ENCODE results near the gene TTLL10. TPM values are rescaled to one million over a fixed set of nuclear protein-coding genes. Genes with fewer than 3 reads are reported as not detected.

TTLL10 gene
- total and polyA plus RNA-seq, 10 donors: 0.02 to 0.34 (median 0.10) TPM; not detected in 6

GRCh38 chr1:1235016-1235744, 61.5 kb downstream of the TTLL10 start:
- peaks cover 0 to 40% (median 26%) of the 10 kb centered on the region in 7 donors for H3K27me3 ChIP-seq (replicated peaks in 1 of 7)
- peaks cover 0 to 28% (median 11%) of the 10 kb centered on the region in 6 donors for H3K36me3 ChIP-seq
- peaks cover 8 to 60% (median 43%) of the 10 kb centered on the region in 6 donors for H3K4me1 ChIP-seq
- WGBS, 5 donors: 84 to 94% (median 91%) methylated on average over 23 to 27 of the region's 27 CpGs
- peak in 1 of 3 donors; percentile 13 for TF ChIP-seq POLR2AphosphoS5 (IDR thresholded peaks at IDR 0.05)
- TF ChIP-seq, protein P1, sequence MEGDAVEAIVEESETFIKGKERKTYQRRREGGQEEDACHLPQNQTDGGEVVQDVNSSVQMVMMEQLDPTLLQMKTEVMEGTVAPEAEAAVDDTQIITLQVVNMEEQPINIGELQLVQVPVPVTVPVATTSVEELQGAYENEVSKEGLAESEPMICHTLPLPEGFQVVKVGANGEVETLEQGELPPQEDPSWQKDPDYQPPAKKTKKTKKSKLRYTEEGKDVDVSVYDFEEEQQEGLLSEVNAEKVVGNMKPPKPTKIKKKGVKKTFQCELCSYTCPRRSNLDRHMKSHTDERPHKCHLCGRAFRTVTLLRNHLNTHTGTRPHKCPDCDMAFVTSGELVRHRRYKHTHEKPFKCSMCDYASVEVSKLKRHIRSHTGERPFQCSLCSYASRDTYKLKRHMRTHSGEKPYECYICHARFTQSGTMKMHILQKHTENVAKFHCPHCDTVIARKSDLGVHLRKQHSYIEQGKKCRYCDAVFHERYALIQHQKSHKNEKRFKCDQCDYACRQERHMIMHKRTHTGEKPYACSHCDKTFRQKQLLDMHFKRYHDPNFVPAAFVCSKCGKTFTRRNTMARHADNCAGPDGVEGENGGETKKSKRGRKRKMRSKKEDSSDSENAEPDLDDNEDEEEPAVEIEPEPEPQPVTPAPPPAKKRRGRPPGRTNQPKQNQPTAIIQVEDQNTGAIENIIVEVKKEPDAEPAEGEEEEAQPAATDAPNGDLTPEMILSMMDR (IDR thresholded peaks at IDR 0.05 in 8 of 11, conservative IDR thresholded peaks at IDR 0.05 in 3 of 11): no peak
- H3K27ac ChIP-seq: no peak overlapping the region
- H3K4me3 ChIP-seq: no peak overlapping the region
- intact Hi-C loops (cut with DNase I; ENCODE audit: low total_unique reads): no loop called here
- no peaks in the 10 kb centered on the region for H3K9me3 ChIP-seq
- DNase-seq: no peak

GRCh38 chr1:1236176-1236763, 62.6 kb downstream of the TTLL10 start:
- peaks cover 0 to 51% (median 32%) of the 10 kb centered on the region in 7 donors for H3K27me3 ChIP-seq (replicated peaks in 1 of 7)
- intact Hi-C loops (cut with DNase I; ENCODE audit: low total_unique reads): no loop called here
- DNase-seq: no peak
- H3K9me3 ChIP-seq: no peaks in the 10 kb centered on the region
- H3K36me3 ChIP-seq: peaks cover 0 to 27% (median 11%) of the 10 kb centered on the region in 6 donors
- H3K4me1 ChIP-seq: peaks cover 0 to 49% (median 33%) of the 10 kb centered on the region in 6 donors
- no peak overlapping the region for H3K4me3 ChIP-seq
- 80 to 85% (median 84%) methylated on average over 12 to 22 of the region's 22 CpGs for WGBS, 5 donors
- TF ChIP-seq POLR2AphosphoS5 (IDR thresholded peaks at IDR 0.05) (peak in 2 of 3 donors; percentile 15 to 25), POLR2A (IDR thresholded peaks at IDR 0.05) (no peak)
- TF ChIP-seq, protein P1 (IDR thresholded peaks at IDR 0.05 in 8 of 11, conservative IDR thresholded peaks at IDR 0.05 in 3 of 11): no peak
- no peak overlapping the region for H3K27ac ChIP-seq

- intact Hi-C loops (cut with DNase I; ENCODE audit: low total_unique reads): no loop called here
- Histone ChIP-seq H3K36me3 (peaks cover 0 to 27% (median 11%) of the 10 kb centered on the region in 6 donors), H3K27me3 (replicated peaks in 1 of 7) (peaks cover 0 to 60% (median 32%) of the 10 kb centered on the region in 7 donors), H3K27ac (no peak overlapping the region), H3K4me1 (peaks cover 0 to 46% (median 32%) of the 10 kb centered on the region in 6 donors), H3K9me3 (no peaks in the 10 kb centered on the region), H3K4me3 (no peak overlapping the region)
- TF ChIP-seq POLR2A (IDR thresholded peaks at IDR 0.05) (no peak), POLR2AphosphoS5 (IDR thresholded peaks at IDR 0.05) (peak in 1 of 3 donors; percentile 30)
- WGBS, 5 donors: 47 to 52% (median 48%) methylated on average over 20 to 34 of the region's 34 CpGs
- DNase-seq: no peak
These were observed 63.5 kb downstream of the TTLL10 start for GRCh38 chr1:1236945-1237873.

DNA sequence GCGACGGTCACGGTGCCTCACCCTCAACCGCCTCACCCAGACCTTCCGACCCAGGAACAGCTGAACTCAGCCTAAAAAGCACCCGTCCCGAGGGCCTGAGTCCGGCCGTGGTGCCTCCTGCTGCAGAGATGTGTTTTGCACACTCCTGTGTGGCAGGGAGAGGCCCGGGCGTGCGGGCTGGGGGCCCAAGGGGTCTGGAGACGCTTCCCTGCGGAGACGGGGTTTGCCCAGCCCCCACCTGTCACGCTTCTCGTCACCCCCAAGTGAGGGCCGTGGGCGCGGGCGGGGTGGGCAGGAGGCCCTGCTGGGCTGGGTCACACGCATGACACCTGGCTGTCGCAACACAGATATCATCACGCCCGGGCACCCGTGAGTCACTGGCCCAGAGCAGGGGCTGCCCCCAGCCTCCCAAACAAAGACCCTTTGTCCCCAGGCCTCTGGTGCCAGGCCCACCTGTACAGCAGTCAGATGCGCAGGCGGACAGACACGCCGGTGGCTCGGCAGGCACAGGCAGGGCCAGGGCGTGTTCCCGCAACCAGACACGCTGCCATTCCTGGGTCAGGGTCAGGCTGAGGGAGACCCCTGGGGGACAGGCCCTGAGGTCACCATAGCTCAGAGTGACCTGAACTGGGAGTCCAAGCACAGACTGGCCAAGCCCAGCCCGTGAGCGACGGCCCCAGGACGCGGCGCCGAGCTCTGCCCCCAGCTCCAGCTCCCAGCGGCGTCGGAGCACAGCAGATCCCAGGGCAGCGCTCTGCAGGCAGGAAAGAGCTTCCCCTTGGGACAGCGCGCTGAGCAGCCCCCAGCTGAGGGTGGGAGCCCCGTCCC, 64.4 kb downstream of the TTLL10 start:
- H3K4me1 ChIP-seq: peaks cover 0 to 39% (median 26%) of the 10 kb centered on the region in 6 donors
- H3K36me3 ChIP-seq: peaks cover 0 to 26% (median 11%) of the 10 kb centered on the region in 6 donors
- no peak overlapping the region for H3K4me3 ChIP-seq
- H3K27me3 ChIP-seq (replicated peaks in 1 of 7): peaks cover 0 to 69% (median 32%) of the 10 kb centered on the region in 7 donors
- no peaks in the 10 kb centered on the region for H3K9me3 ChIP-seq
- intact Hi-C loops (cut with DNase I; ENCODE audit: low total_unique reads): no loop called here
- H3K27ac ChIP-seq: no peak overlapping the region
- no peak for DNase-seq
- 54 to 59% (median 55%) methylated on average over 32 to 48 of the region's 48 CpGs for WGBS, 5 donors
- no peak for TF ChIP-seq POLR2A (IDR thresholded peaks at IDR 0.05)
- TF ChIP-seq POLR2AphosphoS5 (IDR thresholded peaks at IDR 0.05): peak in 1 of 3 donors; percentile 16

Measured in spleen (tissue), 11 donors.